NCI-H524 treated with DMSO at 0.1 percent for 48 hours (cell line): ENCODE measurements around the gene PXDC1.
"Not testable (repeated sequence)": the region's sequence is repeated elsewhere in the genome, so short reads cannot be mapped to it uniquely, and the experiment has no call there.

Experiments
- DNase-seq: peaks from one replicate; lab custom pipeline; 2025; lab: John Stamatoyannopoulos, UW

The PXDC1 gene

GRCh38 chr6:3782876-3783832 is 31.6 kb upstream of the PXDC1 start:
- DNase-seq: no peak

GRCh38 chr6:3781504-3781903 is 30.0 kb upstream of the PXDC1 start:
- no peak for DNase-seq

DNA sequence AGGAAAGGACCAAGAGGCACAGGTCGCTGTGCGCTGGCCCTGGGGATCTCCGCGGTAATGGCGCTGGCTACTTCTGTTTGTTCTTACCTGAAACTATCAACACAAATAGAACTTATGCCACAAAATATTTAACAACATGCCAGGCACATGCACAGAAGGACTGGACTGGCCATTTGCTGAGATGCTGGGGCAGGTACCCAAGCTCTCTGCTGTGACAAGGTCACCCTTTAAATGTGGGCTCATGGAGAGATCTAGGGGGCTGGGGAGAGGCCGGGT is 28.0 kb upstream of the PXDC1 start:
- no peak for DNase-seq

DNA sequence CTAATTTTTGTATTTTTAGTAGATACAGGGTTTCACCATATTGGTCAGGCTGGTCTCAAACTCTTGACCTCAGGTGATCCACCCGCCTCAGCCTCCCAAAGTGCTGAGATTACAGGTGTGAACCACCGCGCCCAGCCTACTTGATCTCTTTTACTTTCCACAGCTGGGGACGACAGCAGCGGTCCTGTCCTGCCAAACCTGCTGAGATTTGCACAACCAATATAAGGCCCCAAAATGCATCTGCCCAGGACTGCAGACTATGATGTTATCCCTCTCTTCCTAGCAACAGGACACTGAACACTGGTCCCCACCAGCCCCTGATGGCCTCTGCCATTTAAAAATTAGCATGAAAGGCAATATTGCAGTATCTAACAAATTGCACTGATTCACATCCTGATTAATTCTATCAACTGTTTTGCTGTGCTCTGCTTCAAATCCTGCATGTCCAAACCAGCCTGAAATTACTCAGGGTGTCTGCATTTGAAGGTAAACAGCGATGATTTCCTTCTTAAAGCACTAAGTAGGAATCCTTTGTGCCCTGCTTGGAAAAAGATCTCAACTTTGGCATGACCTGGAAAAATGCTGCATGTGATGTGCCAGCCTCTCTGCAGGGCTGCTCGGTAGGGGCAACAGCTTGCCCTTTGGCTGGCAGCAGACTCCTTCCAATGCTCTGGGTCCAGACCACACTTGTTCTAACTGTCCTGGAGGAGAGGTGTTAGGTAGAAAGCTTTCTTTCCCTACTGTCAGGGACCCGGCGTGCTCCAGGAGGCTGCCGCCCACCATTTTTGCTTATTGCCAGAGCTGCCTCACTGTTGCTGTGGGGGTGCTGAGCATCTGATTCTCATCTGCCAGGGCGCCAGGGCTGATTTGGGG is 27.4 kb upstream of the PXDC1 start:
- DNase-seq: no peak

DNA sequence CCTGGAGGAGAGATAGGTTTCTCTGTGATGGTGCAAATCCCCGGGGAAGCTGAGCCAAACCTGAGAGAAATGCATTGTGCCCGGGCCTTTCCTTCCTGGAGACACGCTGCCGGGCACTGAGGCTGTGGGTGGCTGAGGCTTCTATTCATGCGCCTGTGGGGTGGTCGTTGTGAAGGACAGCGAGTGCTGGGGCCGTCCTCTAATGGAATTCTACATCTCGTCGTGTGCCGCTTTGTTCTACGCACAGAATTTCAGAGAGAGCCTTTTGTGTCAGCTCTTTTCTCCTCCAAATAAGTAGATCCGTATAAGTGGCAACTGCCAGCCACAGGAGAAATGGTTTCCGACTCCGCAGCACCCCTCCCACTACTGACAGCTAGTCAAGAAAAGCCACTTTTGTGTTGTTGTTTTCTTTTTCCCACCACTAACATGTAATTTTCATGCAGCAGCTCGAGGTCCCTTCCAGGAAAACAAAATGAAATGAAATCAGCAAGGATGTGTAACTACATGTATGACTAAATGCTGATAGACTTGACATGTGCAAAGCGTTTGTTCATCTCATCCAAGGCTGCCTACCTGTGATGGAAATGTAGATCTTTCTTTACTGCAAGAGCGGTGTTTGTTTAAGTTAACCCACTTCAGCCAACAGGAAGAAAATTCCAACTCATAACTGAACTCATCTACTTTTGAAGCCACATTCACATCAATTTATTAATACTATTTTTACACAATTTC is 26.4 kb upstream of the PXDC1 start:
- no peak for DNase-seq

DNA sequence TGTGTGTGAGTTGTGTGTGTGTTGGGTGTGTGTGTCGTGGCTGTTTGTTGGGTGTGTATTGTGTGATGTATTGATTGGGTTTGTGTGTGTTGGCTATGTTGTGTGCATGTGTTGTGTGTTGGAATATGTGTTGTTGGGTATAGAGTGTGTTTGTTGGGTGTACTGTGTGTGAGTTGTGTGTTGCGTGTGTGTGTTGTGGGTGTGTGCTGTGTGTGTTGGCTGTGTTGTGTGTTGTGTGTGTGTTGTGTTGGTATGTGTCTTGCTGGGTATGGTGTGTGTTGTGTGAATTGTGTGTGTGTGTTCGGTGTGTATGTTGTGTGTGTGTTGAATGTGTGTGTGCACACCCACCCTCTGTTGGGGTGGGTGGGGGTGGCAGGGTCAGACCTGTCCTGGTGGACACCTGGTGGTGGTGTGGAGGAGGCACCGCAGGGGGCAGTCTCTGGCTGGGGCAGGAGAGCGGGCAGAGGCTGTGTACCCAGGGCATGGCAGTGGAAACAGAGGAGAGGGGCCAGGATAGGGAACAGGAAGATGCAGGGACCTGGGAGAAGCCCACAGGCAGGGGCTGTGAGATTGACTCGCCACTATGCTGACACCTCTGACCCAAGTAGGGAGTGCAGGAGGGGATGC is 25.5 kb upstream of the PXDC1 start:
- DNase-seq: no peak

DNA sequence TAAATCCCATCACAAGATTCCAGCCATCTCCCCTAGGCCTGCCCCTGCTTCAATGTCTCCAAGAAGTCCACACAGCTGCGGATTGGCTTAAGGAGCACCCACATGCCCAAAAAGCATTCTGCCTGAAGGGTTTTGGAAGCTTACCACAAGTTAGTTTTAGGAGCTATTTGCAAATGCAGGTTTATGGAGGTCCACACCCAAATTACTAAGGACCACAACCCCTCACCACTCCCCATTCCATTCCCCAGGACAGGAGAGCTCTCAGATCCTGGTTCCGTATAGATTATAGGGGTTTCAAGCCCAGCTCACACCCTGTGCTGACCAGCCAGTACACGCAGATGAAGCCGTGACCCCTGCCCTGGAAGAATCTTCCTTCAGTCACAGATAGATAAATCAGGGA is 24.3 kb upstream of the PXDC1 start:
- DNase-seq: no peak

GRCh38 chr6:3775386-3775785 is 23.9 kb upstream of the PXDC1 start:
- no peak for DNase-seq

DNA sequence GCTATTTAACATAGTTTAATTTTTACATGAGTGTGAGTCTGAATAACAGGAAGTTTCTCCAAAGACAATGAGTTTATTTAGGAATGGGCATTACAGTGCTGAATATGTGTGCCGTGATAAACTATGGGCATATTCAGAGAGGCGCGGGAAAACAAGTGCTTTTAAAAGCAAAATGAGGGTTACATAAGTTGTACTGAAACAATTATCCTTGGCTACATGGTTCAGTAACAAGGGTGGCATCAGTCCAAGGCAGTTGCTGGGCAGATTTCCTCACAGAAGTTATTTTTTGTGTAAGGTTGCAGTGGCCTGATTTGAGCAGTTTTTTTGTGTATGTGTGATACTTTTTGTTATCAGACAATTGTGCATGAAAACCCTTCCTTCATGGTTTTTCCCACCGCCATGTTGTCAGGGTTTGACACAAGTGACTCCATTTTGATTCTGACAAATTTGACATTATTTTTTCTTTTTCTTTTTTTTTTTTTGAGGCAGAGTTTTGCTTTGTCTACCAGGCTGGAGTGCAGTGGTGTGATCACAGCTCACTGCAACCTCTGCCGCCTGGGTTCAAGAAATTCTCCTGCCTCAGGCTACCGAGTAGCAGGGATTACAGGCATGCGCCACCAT is 22.3 kb upstream of the PXDC1 start:
- no peak for DNase-seq

DNA sequence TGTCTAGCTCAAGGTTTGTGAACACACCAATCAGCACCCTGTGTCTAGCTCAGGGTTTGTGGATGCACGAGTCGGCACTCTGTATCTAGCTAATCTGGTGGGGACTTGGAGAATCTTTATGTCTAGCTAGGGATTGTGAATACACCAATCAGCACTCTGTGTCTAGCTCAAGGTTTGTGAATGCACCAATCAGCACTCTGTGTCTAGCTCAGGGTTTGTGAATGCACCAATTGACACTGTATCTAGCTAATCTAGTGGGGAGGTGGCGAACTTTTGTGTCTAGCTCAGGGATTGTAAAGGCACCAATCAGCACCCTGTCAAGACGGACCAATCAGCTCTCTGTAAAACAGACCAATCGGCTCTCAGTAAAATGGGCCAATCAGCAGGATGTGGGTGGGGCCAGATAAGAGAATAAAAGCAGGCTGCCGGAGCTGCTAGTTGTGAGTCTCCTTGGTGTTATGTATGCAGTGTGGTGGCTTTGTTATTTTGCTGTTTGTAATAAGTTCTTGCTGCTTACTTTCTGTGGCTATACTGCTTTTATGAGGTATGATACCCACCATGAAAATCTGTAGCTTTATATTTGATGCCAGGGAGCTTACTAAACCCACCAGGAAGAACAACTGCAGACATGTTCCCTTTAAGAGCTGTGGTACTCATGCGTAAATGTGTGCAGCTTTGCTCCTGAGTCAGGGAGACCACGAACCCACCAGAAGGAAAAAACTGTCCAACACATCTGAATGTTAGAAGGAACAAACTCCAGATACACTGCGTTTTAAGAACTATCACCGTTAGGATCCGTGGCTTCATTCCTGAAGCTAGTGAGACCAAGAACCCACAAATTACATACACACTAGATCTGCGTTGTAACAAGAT is 20.9 kb upstream of the PXDC1 start:
- not testable (repeated sequence) for DNase-seq

DNA sequence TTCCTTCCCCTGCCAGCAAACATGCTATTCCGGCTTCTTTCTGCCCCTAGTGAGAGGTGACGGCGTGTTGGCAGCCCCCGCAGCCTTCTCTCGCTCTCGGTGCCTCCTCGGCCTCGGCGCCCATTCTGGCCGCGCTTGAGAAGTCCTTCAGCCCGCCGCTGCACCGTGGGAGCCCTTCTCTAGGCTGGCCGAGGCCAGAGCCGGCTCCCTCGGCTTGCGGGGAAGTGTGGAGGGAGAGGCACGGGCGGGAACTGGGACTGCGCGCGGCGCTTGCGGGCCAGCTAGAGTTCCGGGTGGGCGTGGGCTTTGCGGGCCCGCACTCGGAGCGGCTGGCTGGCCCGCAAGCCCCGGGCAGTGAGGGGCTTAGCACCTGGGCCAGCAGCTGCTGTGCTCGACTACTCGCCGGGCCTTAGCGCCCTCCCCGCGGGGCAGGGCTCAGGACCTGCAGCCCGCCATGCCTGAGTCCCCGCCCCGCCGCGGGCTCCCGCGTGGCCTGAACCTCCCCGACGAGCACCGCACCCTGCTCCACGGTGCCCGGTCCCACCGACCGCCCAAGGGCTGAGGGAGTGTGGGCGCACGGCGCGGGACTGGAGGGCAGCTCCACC is 20.0 kb upstream of the PXDC1 start:
- DNase-seq: no peak

DNA sequence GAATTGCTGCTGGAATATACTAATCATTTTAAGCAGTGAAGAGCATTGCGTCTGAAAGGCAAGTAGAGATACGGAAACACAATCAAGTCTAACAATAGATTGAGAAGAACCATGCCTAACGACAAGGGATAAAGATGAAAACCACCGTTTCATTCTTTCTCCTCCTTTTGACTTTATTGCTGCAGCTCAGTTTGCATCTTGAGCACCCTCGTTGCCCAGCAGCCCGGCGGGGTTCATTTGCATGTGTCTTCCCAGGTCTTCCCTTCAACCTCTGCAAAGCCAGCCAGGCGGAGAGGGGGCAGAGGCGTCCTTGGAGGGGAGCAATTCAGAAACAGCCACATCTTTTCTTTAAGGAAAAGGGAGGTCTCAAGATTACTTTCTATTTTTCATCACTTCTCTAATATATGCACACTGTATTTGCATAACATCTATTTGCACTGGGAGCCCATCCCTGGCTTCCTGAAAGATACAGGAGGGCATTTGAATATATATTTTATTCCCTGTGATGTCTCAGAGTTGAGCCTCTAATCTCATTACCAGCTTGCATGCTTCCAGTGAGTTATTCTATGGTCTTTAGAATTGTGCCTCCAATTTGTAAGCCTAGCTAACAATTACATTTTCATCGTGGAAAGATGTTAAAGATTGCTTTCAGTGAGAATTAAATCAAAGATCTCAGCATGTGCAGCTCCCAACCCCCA is 18.7 kb upstream of the PXDC1 start:
- no peak for DNase-seq

GRCh38 chr6:3769610-3770009 is 18.1 kb upstream of the PXDC1 start:
- DNase-seq: no peak

- DNase-seq: no peak
Measured at GRCh38 chr6:3768502-3768901, 17.0 kb upstream of the PXDC1 start.

GRCh38 chr6:3767483-3767882 is 16.0 kb upstream of the PXDC1 start:
- not testable (repeated sequence) for DNase-seq

DNA sequence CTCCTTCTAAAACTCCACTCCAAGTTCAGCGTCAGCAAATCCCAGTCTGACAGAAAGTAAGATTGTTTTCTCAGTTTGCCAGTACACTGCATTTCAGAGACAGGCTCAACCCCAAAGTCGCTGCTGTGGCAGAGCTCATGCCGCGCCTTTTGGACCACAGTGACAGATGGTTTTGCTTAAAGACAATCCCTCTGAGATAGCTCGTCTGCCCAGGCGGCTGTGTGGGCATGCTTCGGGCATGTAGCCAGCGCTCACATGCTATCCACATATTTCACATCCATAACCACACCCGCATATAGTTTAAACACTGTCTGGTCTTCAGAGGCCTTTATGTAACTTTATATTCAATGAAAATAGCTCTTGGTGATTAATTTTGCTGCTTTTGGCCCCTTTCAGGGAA is 14.7 kb upstream of the PXDC1 start:
- DNase-seq: peak; percentile 58

DNA sequence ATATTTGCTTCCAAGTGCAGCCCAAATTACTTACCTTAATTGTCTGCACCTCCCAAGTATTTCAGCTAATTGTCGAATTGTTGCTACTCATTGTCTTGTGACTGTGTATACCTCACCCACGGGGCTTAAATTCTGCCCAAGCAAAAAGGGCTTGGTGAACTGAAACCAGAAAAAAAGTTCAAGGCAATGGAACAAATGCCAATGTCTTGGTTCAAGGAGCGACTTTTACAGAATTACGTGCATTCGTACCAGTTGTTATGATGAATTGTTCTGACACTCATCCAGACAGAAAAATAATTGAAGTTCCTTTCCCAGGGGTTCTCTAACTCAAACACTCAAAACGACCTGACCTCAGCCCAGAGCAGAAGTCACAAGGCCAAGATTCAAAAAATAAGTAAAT is 13.9 kb upstream of the PXDC1 start:
- no peak for DNase-seq

GRCh38 chr6:3764516-3765335 is 13.2 kb upstream of the PXDC1 start:
- no peak for DNase-seq

- no peak for DNase-seq
Measured at GRCh38 chr6:3762852-3763251, 11.3 kb upstream of the PXDC1 start.
